NCI-H1105 treated with DMSO at 0.1 percent for 48 hours (cell line): ENCODE results near the gene LAMA2.

ENCODE experiments used
- DNase-seq: peaks from one replicate; lab custom pipeline; 2025; lab: John Stamatoyannopoulos, UW

Gene LAMA2

GRCh38 chr6:129183681-129184301 lies 300.9 kb downstream of the LAMA2 start:
- DNase-seq = no peak

- DNase-seq = no peak
These were observed 301.4 kb downstream of the LAMA2 start for GRCh38 chr6:129184324-129184723.

DNA sequence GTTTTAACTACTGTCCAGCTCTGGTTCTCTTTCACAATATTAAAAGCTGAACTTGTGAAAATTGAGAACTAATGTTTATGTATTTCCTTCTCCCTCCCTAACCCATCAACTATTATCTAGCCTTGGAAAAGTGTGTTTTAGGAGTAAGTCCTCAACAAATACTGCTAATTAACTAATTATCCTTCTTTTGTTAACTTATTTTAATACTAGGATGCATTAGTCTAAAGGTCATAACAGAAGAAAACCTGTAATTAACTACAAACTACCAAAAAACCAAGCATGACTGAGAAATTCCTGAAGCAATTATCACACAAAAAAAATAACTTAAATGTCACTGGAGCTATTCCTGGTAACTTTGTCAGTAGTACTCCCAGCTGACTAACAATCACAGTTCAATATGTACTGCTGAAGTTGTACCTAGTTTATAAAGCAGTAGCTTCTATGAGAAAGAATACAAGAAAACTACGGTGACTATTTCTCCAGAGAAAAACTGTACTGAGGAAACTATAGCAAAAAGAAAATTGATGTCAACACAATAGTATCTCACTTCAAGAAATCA lies 301.9 kb downstream of the LAMA2 start:
- DNase-seq = no peak

DNA sequence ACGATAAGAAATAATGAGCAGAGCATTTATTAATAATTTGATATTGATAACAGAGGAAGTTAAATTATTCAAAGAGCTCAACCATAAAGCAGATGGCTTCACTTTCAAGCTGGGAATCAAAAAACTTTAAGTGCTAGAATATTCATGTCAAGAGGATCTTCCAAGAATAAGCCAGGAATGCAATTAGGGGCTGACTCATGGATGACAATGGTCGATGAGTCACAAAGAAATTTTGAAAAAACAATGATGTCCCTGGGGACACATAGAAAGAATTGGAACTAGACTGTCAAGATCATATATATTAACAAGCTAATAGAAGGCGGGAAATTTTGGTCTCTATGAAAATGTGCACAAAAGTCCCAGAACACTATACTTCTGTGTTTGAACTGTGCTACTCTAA lies 304.1 kb downstream of the LAMA2 start:
- no peak for DNase-seq

DNA sequence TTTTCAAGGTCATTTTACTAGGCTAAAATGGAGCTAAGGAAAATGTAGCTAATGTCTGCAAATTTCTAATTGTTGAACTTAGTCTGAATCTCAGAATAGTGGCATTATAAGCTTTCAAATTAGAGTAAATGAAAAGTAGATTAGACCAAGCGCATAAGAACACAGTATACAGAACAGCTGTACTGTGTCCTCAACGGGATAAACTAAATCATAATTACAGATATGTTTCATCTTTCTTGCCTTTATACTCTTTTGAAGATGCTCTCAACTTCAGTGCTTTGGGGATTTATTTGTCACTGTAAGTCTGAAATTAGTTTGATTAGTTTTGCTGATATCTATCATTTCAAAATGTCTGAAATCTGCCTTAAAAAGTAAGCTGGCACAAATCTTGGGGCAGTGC lies 305.4 kb downstream of the LAMA2 start:
- no peak for DNase-seq

- no peak for DNase-seq
These were observed 305.9 kb downstream of the LAMA2 start for GRCh38 chr6:129188795-129189194.

DNA sequence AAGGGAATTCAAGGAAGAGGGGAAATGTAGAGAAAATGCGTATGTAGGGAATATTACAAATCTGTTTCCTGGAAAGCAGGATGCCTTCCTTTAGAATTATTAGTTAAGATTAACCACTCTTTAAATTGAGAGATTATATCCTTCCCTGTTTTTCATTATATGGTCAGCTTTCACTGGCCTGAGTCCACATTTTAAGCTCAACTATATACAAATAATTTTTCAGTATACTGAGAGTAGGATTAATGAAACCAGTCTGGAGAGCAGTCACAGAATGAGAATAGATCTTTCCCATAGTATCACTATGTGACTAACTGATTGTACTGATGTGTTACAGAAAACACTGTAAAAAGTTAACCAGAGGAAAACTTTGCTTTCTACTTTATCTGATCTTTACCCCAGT lies 306.3 kb downstream of the LAMA2 start:
- no peak for DNase-seq

GRCh38 chr6:129191235-129191634 lies 308.3 kb downstream of the LAMA2 start:
- no peak for DNase-seq

DNA sequence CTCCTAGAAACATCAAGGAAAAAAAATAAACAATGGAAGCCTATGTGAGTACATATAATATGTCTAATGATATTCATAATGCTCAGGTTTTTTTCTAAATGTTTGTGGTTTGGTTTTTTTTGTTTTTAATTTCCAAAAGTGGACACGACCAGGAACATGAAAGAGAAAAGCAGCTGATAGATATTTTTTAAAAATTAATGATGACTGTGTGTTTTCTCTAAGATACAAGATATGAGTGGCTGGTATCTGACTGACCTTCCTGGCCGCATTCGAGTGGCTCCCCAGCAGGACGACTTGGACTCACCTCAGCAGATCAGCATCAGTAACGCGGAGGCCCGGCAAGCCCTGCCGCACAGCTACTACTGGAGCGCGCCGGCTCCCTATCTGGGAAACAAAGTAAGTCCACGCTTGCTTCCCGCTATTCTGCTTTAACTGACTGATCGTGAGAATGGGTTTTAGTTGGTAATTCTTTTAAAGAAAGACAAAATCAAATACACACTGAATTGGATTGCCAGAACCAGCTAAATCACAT lies 309.6 kb downstream of the LAMA2 start:
- no peak for DNase-seq

GRCh38 chr6:129194306-129194941 lies 311.5 kb downstream of the LAMA2 start:
- no peak for DNase-seq

- DNase-seq = no peak
These were observed 312.2 kb downstream of the LAMA2 start for GRCh38 chr6:129195161-129195560.

DNA sequence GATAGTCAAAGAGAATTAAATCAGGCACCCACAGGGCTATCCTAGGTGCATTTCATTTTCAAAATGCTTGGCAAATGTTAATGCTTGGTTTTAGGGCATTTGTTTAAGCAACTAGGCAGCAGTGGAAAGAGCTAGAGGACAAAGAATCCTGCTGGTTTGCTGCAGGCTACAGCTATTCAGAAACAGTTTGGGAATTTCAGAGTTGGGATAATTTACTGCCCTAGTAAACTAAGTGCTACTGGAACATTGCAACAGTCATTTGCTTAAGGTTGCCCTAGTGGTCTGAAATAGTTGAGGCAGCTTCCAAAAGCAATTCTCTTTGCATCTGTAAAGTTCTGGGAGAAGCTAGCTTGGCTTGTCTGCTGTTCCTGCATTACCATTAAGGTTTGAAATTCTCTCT lies 312.7 kb downstream of the LAMA2 start:
- no peak for DNase-seq

DNA sequence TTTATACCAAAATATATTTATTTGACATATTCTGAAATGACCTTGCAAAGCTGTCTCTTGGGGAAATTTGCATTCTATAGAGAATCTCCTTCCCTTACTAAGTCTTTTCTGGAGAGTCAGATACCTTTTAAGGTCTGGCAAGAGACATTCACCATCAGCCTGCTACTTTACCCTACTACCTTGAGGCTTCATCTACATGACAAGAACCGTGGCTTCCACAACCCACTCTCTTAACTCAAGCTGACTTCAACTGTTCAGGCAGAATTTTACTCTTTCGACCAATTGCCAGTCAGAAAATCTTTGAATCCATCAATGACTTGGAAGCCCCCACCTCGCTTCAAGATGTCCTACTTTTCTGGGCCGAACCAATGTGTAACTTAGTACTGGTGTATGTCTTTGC lies 314.2 kb downstream of the LAMA2 start:
- no peak for DNase-seq

DNA sequence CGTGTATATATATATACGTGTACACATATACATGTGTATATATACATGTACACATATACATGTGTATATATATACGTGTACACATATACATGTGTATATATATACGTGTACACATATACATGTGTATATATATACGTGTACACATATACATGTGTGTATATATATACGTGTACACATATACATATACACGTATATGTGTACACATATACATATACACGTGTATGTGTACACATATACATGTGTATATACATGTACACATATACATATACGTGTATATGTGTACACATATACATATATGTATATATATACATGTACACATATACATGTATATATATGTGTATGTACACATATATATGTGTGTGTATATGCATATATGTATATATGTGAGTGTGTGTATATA lies 317.2 kb downstream of the LAMA2 start:
- DNase-seq = no peak

DNA sequence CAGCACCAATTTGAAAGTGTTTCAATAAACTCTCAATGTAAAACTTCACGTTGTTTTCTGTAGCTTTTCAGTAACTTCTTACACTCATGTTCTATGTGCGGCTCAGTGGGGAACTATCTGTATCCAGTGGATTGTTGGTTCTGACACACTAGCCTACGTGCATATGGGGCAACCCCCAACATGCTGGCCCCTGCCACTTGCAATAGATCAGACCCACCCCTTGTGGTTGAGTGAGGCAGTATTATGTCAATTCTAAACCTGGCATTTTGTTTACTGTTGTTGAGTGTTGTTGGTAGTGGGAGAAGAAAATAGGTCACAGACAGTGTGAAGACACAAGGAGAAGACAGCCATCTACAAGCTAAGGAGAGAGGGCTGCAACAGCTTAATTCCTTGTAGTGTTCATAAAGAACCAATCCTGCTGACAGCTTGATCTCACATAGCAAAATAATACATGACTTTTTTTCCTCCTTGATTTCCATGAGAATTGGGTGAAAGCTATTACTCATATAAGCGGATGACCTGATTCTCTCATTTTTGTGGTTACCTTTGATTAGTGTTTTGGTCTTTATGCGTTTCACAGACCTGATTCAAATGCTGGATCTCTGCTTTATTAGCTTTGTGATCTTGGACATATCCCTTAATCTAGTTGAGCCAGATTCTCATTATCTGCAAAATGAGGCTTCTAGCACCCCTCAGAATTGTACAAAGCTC lies 320.4 kb downstream of the LAMA2 start:
- DNase-seq = no peak

GRCh38 chr6:129206821-129207220 lies 323.9 kb downstream of the LAMA2 start:
- DNase-seq = peak; percentile 97

- no peak for DNase-seq
These were observed 324.9 kb downstream of the LAMA2 start for GRCh38 chr6:129207832-129208231.

GRCh38 chr6:129208415-129209034 lies 325.6 kb downstream of the LAMA2 start:
- DNase-seq = no peak

- no peak for DNase-seq
These were observed 326.4 kb downstream of the LAMA2 start for GRCh38 chr6:129209355-129209754.

DNA sequence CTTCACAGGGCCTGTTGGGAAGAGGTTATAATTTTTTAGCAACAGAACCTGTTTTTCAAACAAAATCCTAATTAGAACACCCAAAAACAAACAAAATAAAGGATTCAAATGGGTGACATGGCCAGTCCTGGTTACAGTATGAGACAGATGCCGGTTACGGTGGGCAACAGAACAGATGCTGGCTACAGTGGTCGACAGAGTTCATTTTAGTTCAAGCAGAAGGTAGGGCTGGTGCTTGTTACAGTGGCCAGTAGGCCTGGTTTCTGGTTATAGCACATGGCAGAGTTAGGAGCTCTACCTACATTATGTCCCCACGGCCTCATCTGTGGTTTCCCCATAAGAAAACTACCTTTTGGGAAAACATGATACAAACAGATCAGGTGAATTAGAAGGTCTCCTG lies 327.7 kb downstream of the LAMA2 start:
- no peak for DNase-seq

GRCh38 chr6:129211626-129212025 lies 328.7 kb downstream of the LAMA2 start:
- no peak for DNase-seq

GRCh38 chr6:129212081-129212480 lies 329.1 kb downstream of the LAMA2 start:
- DNase-seq = no peak
